ENCODE data around the gene RNF169.

The RNF169 gene

GRCh38 chr11:74744277-74744676 is 4.4 kb upstream of the RNF169 start:
- no peak for TF ChIP-seq CTCF (IDR thresholded peaks at IDR 0.05)

- no peak for TF ChIP-seq CTCF (IDR thresholded peaks at IDR 0.05)
Observed at GRCh38 chr11:74746868-74747267, 1.8 kb upstream of the RNF169 start.

GRCh38 chr11:74749127-74749964 is 697 bp downstream of the RNF169 start:
- no peak for TF ChIP-seq CTCF (IDR thresholded peaks at IDR 0.05)

- TF ChIP-seq CTCF (IDR thresholded peaks at IDR 0.05): no peak
Observed at GRCh38 chr11:74749965-74750296, 1.3 kb downstream of the RNF169 start.

- TF ChIP-seq CTCF (IDR thresholded peaks at IDR 0.05): no peak
Observed at GRCh38 chr11:74751303-74751702, 2.7 kb downstream of the RNF169 start.

GRCh38 chr11:74754507-74755252 is 6.0 kb downstream of the RNF169 start:
- no peak for TF ChIP-seq CTCF (IDR thresholded peaks at IDR 0.05)

- TF ChIP-seq CTCF (IDR thresholded peaks at IDR 0.05): no peak
Observed at GRCh38 chr11:74755395-74755995, 6.8 kb downstream of the RNF169 start.
